ENCODE measurements around the gene CRTAP.

The CRTAP gene

DNA sequence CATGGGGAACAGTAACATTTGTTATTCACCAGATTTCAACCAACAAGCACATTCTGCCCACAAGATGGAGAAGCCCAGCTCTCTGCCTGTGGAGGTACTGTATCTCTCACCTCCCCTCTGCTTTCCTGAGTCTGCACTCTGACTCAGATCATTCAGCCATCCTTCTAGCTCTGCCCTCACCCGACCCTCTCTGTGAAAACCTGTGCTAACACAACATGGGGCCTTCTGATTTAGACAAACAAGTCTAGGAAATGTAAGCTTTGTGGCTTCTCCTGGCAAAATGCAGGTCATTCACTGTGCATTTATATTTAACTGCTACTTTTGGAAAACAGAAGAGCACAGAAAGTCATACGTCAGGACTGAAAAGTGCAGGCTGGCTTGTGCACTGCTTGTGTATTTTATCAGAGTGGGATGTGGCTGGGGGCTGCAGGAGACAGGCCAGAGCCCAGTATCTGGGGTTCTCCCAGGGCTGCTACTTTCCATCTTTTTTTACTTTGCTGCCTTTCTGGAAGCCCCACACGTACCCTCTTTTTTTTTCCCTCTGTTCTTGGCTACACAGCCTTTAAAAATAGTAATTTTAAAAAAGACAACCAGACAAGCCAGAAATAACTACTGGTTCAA is 54.0 kb downstream of the CRTAP start:
- no peak overlapping the region for H3K27ac ChIP-seq
- no peak for TF ChIP-seq CTCF (conservative IDR thresholded peaks at IDR 0.05)

DNA sequence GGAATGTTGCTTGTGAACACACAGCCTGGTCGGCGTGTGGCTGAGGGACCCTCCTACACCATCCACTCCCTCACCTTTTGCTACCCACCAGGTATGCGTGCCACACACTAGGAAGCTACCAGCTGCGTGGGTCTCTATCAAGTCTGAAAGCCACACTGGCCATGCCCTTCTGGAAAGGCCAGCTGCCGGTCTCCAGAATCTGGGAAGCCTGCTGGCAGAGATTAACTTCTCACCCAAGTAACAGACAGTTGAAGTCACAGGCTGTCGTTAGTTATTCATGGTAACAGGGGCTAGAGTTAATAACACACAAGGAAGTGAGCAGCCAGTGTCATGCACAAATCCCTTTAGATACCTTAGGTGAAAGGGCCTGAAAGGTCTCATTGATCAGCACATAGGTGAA is 56.7 kb downstream of the CRTAP start:
- TF ChIP-seq CTCF (conservative IDR thresholded peaks at IDR 0.05) = no peak
- no peak overlapping the region for H3K27ac ChIP-seq

- H3K27ac ChIP-seq = no peak overlapping the region
- no peak for TF ChIP-seq CTCF (conservative IDR thresholded peaks at IDR 0.05)
These were observed 57.8 kb downstream of the CRTAP start for GRCh38 chr3:33171580-33171979.

DNA sequence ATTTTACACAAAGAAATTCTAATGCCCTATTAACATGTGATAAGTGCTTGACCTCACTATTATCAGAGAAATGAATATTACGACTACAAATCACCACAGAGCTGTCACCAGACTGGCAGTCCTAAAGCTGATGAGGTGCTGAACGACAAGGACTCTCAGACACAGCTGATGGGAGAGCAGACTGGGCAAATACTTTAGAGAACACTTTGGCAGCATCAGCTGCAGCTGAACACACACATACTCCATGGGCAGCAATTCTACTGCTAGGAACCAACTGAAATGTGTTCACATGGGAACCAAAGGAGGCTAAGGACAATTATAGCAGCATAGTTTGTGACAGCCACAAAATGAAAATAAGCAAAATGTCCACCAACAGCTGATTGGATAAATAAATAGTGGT is 59.3 kb downstream of the CRTAP start:
- TF ChIP-seq CTCF (conservative IDR thresholded peaks at IDR 0.05) = no peak
- H3K27ac ChIP-seq = no peak overlapping the region

- H3K27ac ChIP-seq = no peak overlapping the region
- TF ChIP-seq CTCF (conservative IDR thresholded peaks at IDR 0.05) = no peak
These were observed 59.9 kb downstream of the CRTAP start for GRCh38 chr3:33173672-33174071.

GRCh38 chr3:33174095-33174494 is 60.3 kb downstream of the CRTAP start:
- no peak for TF ChIP-seq CTCF (conservative IDR thresholded peaks at IDR 0.05)
- no peak overlapping the region for H3K27ac ChIP-seq

DNA sequence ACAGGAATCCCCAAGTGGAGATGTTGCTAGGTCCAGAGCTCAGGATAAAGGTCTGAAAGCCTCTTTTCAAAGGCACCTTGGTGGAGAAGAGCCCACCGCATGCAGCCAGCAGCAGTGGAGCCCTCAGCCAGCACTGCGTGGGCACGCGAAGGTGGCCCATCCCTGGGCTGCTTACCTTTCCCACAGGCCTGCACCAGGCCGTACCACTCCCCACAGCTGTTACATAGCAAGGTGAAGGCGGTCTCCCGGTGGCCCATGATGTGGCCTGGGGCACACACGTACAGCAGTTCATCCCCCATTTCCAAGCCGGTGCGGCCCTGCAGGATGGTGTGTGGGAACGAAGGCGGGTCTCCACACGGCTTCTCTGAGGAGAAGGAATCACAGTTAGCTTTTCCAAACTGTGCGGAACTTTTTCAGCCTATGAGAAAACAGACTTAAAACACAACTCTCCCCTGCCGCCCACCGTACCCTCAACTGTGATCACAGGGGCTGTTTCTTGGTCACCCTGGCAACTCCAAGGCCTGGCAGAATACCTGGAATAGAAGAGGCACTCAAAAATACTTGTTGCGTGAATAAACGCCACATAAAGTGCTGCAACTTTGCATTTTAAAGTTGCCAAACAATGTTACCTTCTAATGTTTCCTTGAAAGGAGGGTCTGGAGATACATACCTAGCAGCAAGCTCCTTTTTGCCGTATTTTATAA is 61.0 kb downstream of the CRTAP start:
- no peak for TF ChIP-seq CTCF (conservative IDR thresholded peaks at IDR 0.05)
- no peak overlapping the region for H3K27ac ChIP-seq

All from VCaP (cell line).